ENCODE measurements around the gene SAFB.

Gene SAFB

DNA sequence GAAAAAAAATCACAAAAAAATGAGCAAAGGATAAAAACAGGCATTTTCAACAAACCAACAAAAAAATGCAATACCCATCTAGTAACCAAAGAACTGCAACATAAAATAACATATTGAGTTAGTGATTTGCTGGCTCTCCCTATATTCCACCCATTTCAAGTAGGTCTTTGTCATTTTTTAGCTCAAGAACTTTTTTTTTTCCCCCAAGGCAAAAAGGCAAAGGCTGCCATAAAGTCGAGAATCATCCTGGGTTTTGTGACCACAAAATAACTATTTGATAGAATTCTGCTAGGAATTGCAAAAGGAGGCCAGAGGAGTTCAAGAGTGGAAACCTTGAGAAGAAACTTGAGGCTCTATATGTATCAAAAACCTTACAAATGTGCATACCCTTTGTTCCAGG, 5.8 kb upstream of the SAFB start:
- no peak for ATAC-seq (ENCODE audit: insufficient read depth, low read depth)
- no peak for TF ChIP-seq EZH2 (IDR thresholded peaks at IDR 0.05; ENCODE audit: borderline replicate concordance, low read depth, low read length, severe bottlenecking)
- TF ChIP-seq, protein P1, sequence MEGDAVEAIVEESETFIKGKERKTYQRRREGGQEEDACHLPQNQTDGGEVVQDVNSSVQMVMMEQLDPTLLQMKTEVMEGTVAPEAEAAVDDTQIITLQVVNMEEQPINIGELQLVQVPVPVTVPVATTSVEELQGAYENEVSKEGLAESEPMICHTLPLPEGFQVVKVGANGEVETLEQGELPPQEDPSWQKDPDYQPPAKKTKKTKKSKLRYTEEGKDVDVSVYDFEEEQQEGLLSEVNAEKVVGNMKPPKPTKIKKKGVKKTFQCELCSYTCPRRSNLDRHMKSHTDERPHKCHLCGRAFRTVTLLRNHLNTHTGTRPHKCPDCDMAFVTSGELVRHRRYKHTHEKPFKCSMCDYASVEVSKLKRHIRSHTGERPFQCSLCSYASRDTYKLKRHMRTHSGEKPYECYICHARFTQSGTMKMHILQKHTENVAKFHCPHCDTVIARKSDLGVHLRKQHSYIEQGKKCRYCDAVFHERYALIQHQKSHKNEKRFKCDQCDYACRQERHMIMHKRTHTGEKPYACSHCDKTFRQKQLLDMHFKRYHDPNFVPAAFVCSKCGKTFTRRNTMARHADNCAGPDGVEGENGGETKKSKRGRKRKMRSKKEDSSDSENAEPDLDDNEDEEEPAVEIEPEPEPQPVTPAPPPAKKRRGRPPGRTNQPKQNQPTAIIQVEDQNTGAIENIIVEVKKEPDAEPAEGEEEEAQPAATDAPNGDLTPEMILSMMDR (IDR thresholded peaks at IDR 0.05; ENCODE audit: borderline replicate concordance, extremely low read depth, low read length, poor library complexity, severe bottlenecking): no peak
- Histone ChIP-seq H3K4me3 (ENCODE audit: low read depth in 1 of 2, low read length in 2 of 2) (no peak overlapping the region), H3K9me3 (ENCODE audit: insufficient read depth, low read length, severe bottlenecking) (no peaks in the 10 kb centered on the region), H3K79me2 (ENCODE audit: insufficient read depth, low read length) (peaks cover 84% of the 10 kb centered on the region), H3K4me2 (ENCODE audit: insufficient read depth, low read length) (no peak overlapping the region), H3K9ac (ENCODE audit: low read depth, low read length) (no peak overlapping the region), H3K27ac (ENCODE audit: low read length) (no peak overlapping the region), H3K4me1 (ENCODE audit: insufficient read depth, low read length) (peaks cover 35% of the 10 kb centered on the region), H3K36me3 (ENCODE audit: insufficient read depth, low read length) (peaks cover 94% of the 10 kb centered on the region), H3K27me3 (ENCODE audit: insufficient read depth, low read length, poor library complexity) (no peaks in the 10 kb centered on the region), H2AFZ (ENCODE audit: low read depth, low read length) (no peak overlapping the region), H4K20me1 (ENCODE audit: insufficient read depth, low read length) (peaks cover 31% of the 10 kb centered on the region)
- DNase-seq: no peak

- Histone ChIP-seq H3K4me2 (ENCODE audit: insufficient read depth, low read length) (peak overlapping the region; percentile 96; the same call in 1 of the 2 replicates), H3K36me3 (ENCODE audit: insufficient read depth, low read length) (peaks cover 80% of the 10 kb centered on the region), H3K27me3 (ENCODE audit: insufficient read depth, low read length, poor library complexity) (no peaks in the 10 kb centered on the region), H3K4me1 (ENCODE audit: insufficient read depth, low read length) (peaks cover 35% of the 10 kb centered on the region), H3K9me3 (ENCODE audit: insufficient read depth, low read length, severe bottlenecking) (no peaks in the 10 kb centered on the region), H4K20me1 (ENCODE audit: insufficient read depth, low read length) (peaks cover 29% of the 10 kb centered on the region), H3K9ac (ENCODE audit: low read depth, low read length) (peak overlapping the region; percentile 19; the same call in 1 of the 2 replicates), H3K27ac (ENCODE audit: low read length) (no peak overlapping the region), H3K79me2 (ENCODE audit: insufficient read depth, low read length) (peaks cover 87% of the 10 kb centered on the region), H2AFZ (ENCODE audit: low read depth, low read length) (no peak overlapping the region), H3K4me3 (ENCODE audit: low read depth in 1 of 2, low read length in 2 of 2) (0 out of 4 replicates have a peak overlapping the region, but pooled peaks of 1 of the 2 experiments have one; percentile 27)
- no peak for DNase-seq
- ATAC-seq (ENCODE audit: insufficient read depth, low read depth): no peak
- TF ChIP-seq, protein P1 (IDR thresholded peaks at IDR 0.05; ENCODE audit: borderline replicate concordance, extremely low read depth, low read length, poor library complexity, severe bottlenecking): no peak
- no peak for TF ChIP-seq EZH2 (IDR thresholded peaks at IDR 0.05; ENCODE audit: borderline replicate concordance, low read depth, low read length, severe bottlenecking)
Measured at GRCh38 chr19:5618591-5618990, 4.3 kb upstream of the SAFB start.

DNA sequence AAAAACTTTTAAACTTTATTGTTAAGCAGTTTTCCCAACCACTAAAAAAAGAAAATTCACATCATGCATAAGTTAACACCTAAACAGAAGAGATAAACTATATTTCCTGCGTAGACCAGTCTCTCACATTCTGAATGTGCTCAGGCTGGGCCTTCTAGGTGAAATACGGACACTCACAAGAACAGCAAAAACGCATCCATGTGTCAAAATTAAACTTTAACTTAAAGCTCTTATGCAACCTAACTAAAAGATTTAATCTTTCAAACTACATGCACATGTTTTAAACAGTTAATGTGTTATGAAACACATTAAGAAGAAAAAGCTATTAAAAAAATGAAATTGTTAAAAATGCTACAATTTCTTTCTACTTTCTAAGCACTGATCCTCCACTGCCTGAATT, 2.9 kb upstream of the SAFB start:
- H3K9me3 ChIP-seq (ENCODE audit: insufficient read depth, low read length, severe bottlenecking): no peaks in the 10 kb centered on the region
- peaks cover 44% of the 10 kb centered on the region for H3K4me1 ChIP-seq (ENCODE audit: insufficient read depth, low read length)
- no peak for ATAC-seq (ENCODE audit: insufficient read depth, low read depth)
- H3K4me2 ChIP-seq (ENCODE audit: insufficient read depth, low read length): peak overlapping the region; percentile 96; the same call in 1 of the 2 replicates
- H3K36me3 ChIP-seq (ENCODE audit: insufficient read depth, low read length): peaks cover 72% of the 10 kb centered on the region
- H2AFZ ChIP-seq (ENCODE audit: low read depth, low read length): no peak overlapping the region
- DNase-seq: no peak
- peak overlapping the region in 1 of 2 experiments; percentile 83; a peak in 1 of 4 replicates for H3K4me3 ChIP-seq (ENCODE audit: low read depth in 1 of 2, low read length in 2 of 2)
- peak overlapping the region; percentile 92 for H3K9ac ChIP-seq (ENCODE audit: low read depth, low read length)
- TF ChIP-seq, protein P1 (IDR thresholded peaks at IDR 0.05; ENCODE audit: borderline replicate concordance, extremely low read depth, low read length, poor library complexity, severe bottlenecking): no peak
- TF ChIP-seq EZH2 (IDR thresholded peaks at IDR 0.05; ENCODE audit: borderline replicate concordance, low read depth, low read length, severe bottlenecking): no peak
- H3K27ac ChIP-seq (ENCODE audit: low read length): no peak overlapping the region
- no peaks in the 10 kb centered on the region for H3K27me3 ChIP-seq (ENCODE audit: insufficient read depth, low read length, poor library complexity)
- peaks cover 91% of the 10 kb centered on the region for H3K79me2 ChIP-seq (ENCODE audit: insufficient read depth, low read length)
- peaks cover 43% of the 10 kb centered on the region for H4K20me1 ChIP-seq (ENCODE audit: insufficient read depth, low read length)

Measured in DND-41 (cell line).